ENCODE measurements around the gene DMRT1.

The DMRT1 gene

GRCh38 chr9:942805-943580 is 101.5 kb downstream of the DMRT1 start:
- Histone ChIP-seq H3K23ac (ENCODE audit: low read length in 2 of 2) (no peak overlapping the region), H2BK5ac (ENCODE audit: low read depth, low read length, poor library complexity, severe bottlenecking) (no peak overlapping the region), H3K18ac (ENCODE audit: low read depth in 1 of 2, low read length in 2 of 2) (no peak overlapping the region), H2BK120ac (ENCODE audit: low read depth, low read length) (no peak overlapping the region), H3K14ac (ENCODE audit: low read length in 2 of 2) (no peak overlapping the region), H3K4ac (ENCODE audit: low read depth in 1 of 2, low read length in 2 of 2) (no peak overlapping the region), H3K4me2 (ENCODE audit: low read length, poor library complexity, severe bottlenecking) (no peak overlapping the region), H3K9ac (ENCODE audit: low read length) (no peak overlapping the region), H3K79me1 (replicated peaks; ENCODE audit: low read length, poor library complexity, severe bottlenecking) (no peaks in the 10 kb centered on the region), H2AK5ac (ENCODE audit: low read length, severe bottlenecking) (no peak overlapping the region), H3K27me3 (ENCODE audit: control insufficient read depth in 1 of 2, insufficient read depth in 1 of 2, low read length in 2 of 2) (peaks cover 0 to 13% of the 10 kb centered on the region in 2 experiments), H2BK15ac (ENCODE audit: low read depth, poor library complexity, severe bottlenecking) (no peak overlapping the region), H4K8ac (ENCODE audit: low read length) (no peak overlapping the region), H3K9me3 (ENCODE audit: control insufficient read depth, low read length) (peaks cover 5% of the 10 kb centered on the region), H2AFZ (ENCODE audit: low read depth, low read length) (no peak overlapping the region), H3K4me3 (ENCODE audit: insufficient read depth in 1 of 2, low read depth in 1 of 2, low read length in 2 of 2) (no peak overlapping the region), H3K27ac (ENCODE audit: low read length, poor library complexity, severe bottlenecking) (no peak overlapping the region), H3K4me1 (ENCODE audit: control insufficient read depth, insufficient read depth, low read depth, low read length) (no peaks in the 10 kb centered on the region), H3K36me3 (ENCODE audit: control insufficient read depth in 1 of 2, insufficient read depth in 2 of 2, low read depth in 1 of 2, low read length in 2 of 2) (no peaks in the 10 kb centered on the region), H2BK12ac (ENCODE audit: low read length in 2 of 2) (no peak overlapping the region), H4K91ac (ENCODE audit: low read length) (no peak overlapping the region)
- 54% methylated on average over 3 of the region's 6 CpGs for WGBS
- DNase-seq, result no peak

- no peak overlapping the region for H3K4me3 ChIP-seq (ENCODE audit: insufficient read depth in 1 of 2, low read depth in 1 of 2, low read length in 2 of 2)
- H3K18ac ChIP-seq (ENCODE audit: low read depth in 1 of 2, low read length in 2 of 2), result no peak overlapping the region
- H3K79me1 ChIP-seq (replicated peaks; ENCODE audit: low read length, poor library complexity, severe bottlenecking), result no peaks in the 10 kb centered on the region
- DNase-seq, result no peak
- H3K14ac ChIP-seq (ENCODE audit: low read length in 2 of 2), result no peak overlapping the region
- no peak overlapping the region for H2BK12ac ChIP-seq (ENCODE audit: low read length in 2 of 2)
- no peak overlapping the region for H3K9ac ChIP-seq (ENCODE audit: low read length)
- WGBS, result 63% methylated on average over 2 of the region's 3 CpGs
- no peak overlapping the region for H3K27ac ChIP-seq (ENCODE audit: low read length, poor library complexity, severe bottlenecking)
- no peak overlapping the region for H3K23ac ChIP-seq (ENCODE audit: low read length in 2 of 2)
- no peak overlapping the region for H3K4me2 ChIP-seq (ENCODE audit: low read length, poor library complexity, severe bottlenecking)
- no peak overlapping the region for H2AFZ ChIP-seq (ENCODE audit: low read depth, low read length)
- H3K4ac ChIP-seq (ENCODE audit: low read depth in 1 of 2, low read length in 2 of 2), result no peak overlapping the region
- H3K27me3 ChIP-seq (ENCODE audit: control insufficient read depth in 1 of 2, insufficient read depth in 1 of 2, low read length in 2 of 2), result peaks cover 0 to 30% of the 10 kb centered on the region in 2 experiments
- H3K9me3 ChIP-seq (ENCODE audit: control insufficient read depth, low read length), result peaks cover 3% of the 10 kb centered on the region
- H4K8ac ChIP-seq (ENCODE audit: low read length), result no peak overlapping the region
- H2AK5ac ChIP-seq (ENCODE audit: low read length, severe bottlenecking), result no peak overlapping the region
- H3K4me1 ChIP-seq (ENCODE audit: control insufficient read depth, insufficient read depth, low read depth, low read length), result no peaks in the 10 kb centered on the region
- H3K36me3 ChIP-seq (ENCODE audit: control insufficient read depth in 1 of 2, insufficient read depth in 2 of 2, low read depth in 1 of 2, low read length in 2 of 2), result no peaks in the 10 kb centered on the region
- no peak overlapping the region for H2BK120ac ChIP-seq (ENCODE audit: low read depth, low read length)
- H4K91ac ChIP-seq (ENCODE audit: low read length), result no peak overlapping the region
- H2BK15ac ChIP-seq (ENCODE audit: low read depth, poor library complexity, severe bottlenecking), result no peak overlapping the region
- H2BK5ac ChIP-seq (ENCODE audit: low read depth, low read length, poor library complexity, severe bottlenecking), result no peak overlapping the region
These were observed 106.5 kb downstream of the DMRT1 start for GRCh38 chr9:947985-948384.

GRCh38 chr9:948497-948896 is 107.0 kb downstream of the DMRT1 start:
- no peak overlapping the region for H2BK5ac ChIP-seq (ENCODE audit: low read depth, low read length, poor library complexity, severe bottlenecking)
- no peak overlapping the region for H2AFZ ChIP-seq (ENCODE audit: low read depth, low read length)

GRCh38 chr9:950139-950538 is 108.6 kb downstream of the DMRT1 start:
- Histone ChIP-seq H3K14ac (ENCODE audit: low read length in 2 of 2) (no peak overlapping the region), H2BK15ac (ENCODE audit: low read depth, poor library complexity, severe bottlenecking) (no peak overlapping the region), H2BK12ac (ENCODE audit: low read length in 2 of 2) (no peak overlapping the region), H2AFZ (ENCODE audit: low read depth, low read length) (no peak overlapping the region), H4K91ac (ENCODE audit: low read length) (no peak overlapping the region), H3K9me3 (ENCODE audit: control insufficient read depth, low read length) (peaks cover 3% of the 10 kb centered on the region), H3K27me3 (ENCODE audit: control insufficient read depth in 1 of 2, insufficient read depth in 1 of 2, low read length in 2 of 2) (peaks cover 0 to 39% of the 10 kb centered on the region in 2 experiments), H3K4ac (ENCODE audit: low read depth in 1 of 2, low read length in 2 of 2) (no peak overlapping the region), H3K4me1 (ENCODE audit: control insufficient read depth, insufficient read depth, low read depth, low read length) (no peaks in the 10 kb centered on the region), H3K4me2 (ENCODE audit: low read length, poor library complexity, severe bottlenecking) (no peak overlapping the region), H2BK120ac (ENCODE audit: low read depth, low read length) (no peak overlapping the region), H3K79me1 (replicated peaks; ENCODE audit: low read length, poor library complexity, severe bottlenecking) (no peaks in the 10 kb centered on the region), H3K18ac (ENCODE audit: low read depth in 1 of 2, low read length in 2 of 2) (no peak overlapping the region), H3K4me3 (ENCODE audit: insufficient read depth in 1 of 2, low read depth in 1 of 2, low read length in 2 of 2) (no peak overlapping the region), H2BK5ac (ENCODE audit: low read depth, low read length, poor library complexity, severe bottlenecking) (no peak overlapping the region), H3K27ac (ENCODE audit: low read length, poor library complexity, severe bottlenecking) (no peak overlapping the region), H4K8ac (ENCODE audit: low read length) (no peak overlapping the region), H3K9ac (ENCODE audit: low read length) (no peak overlapping the region), H3K23ac (ENCODE audit: low read length in 2 of 2) (no peak overlapping the region), H2AK5ac (ENCODE audit: low read length, severe bottlenecking) (no peak overlapping the region), H3K36me3 (ENCODE audit: control insufficient read depth in 1 of 2, insufficient read depth in 2 of 2, low read depth in 1 of 2, low read length in 2 of 2) (no peaks in the 10 kb centered on the region)
- whole genome bisulfite sequencing, result 44% methylated on average over 1 of the region's 1 CpG
- no peak for DNase-seq

More at GRCh38 chr9:948497-948896, 107.0 kb downstream of the DMRT1 start:
- Histone ChIP-seq H3K18ac (ENCODE audit: low read depth in 1 of 2, low read length in 2 of 2) (no peak overlapping the region), H3K9me3 (ENCODE audit: control insufficient read depth, low read length) (peaks cover 3% of the 10 kb centered on the region), H3K23ac (ENCODE audit: low read length in 2 of 2) (no peak overlapping the region), H2AK5ac (ENCODE audit: low read length, severe bottlenecking) (no peak overlapping the region), H3K4me3 (ENCODE audit: insufficient read depth in 1 of 2, low read depth in 1 of 2, low read length in 2 of 2) (no peak overlapping the region), H3K27me3 (ENCODE audit: control insufficient read depth in 1 of 2, insufficient read depth in 1 of 2, low read length in 2 of 2) (peaks cover 0 to 30% of the 10 kb centered on the region in 2 experiments), H3K4me1 (ENCODE audit: control insufficient read depth, insufficient read depth, low read depth, low read length) (no peaks in the 10 kb centered on the region), H4K91ac (ENCODE audit: low read length) (no peak overlapping the region), H3K27ac (ENCODE audit: low read length, poor library complexity, severe bottlenecking) (no peak overlapping the region), H3K4me2 (ENCODE audit: low read length, poor library complexity, severe bottlenecking) (no peak overlapping the region), H3K14ac (ENCODE audit: low read length in 2 of 2) (no peak overlapping the region), H3K4ac (ENCODE audit: low read depth in 1 of 2, low read length in 2 of 2) (no peak overlapping the region), H2BK15ac (ENCODE audit: low read depth, poor library complexity, severe bottlenecking) (no peak overlapping the region), H3K79me1 (replicated peaks; ENCODE audit: low read length, poor library complexity, severe bottlenecking) (no peaks in the 10 kb centered on the region), H2BK12ac (ENCODE audit: low read length in 2 of 2) (no peak overlapping the region), H2BK120ac (ENCODE audit: low read depth, low read length) (no peak overlapping the region), H3K9ac (ENCODE audit: low read length) (no peak overlapping the region), H3K36me3 (ENCODE audit: control insufficient read depth in 1 of 2, insufficient read depth in 2 of 2, low read depth in 1 of 2, low read length in 2 of 2) (no peaks in the 10 kb centered on the region), H4K8ac (ENCODE audit: low read length) (no peak overlapping the region)
- 91% methylated on average over 5 of the region's 7 CpGs for WGBS
- DNase-seq, result no peak
